Prostate gland (tissue), 2 donors: Measurements from ENCODE around the gene CANT1.

Experiments used
- CTCF ChIP-seq, 4 experiments: fragments of 200-600 bp in 2 of 4; fragments of 450-650 bp in 2 of 4; sonication (generic) in 2 of 4; IDR thresholded peaks; 1 replicate in 3 of 4; 2 replicates in 1 of 4; pipeline ENCODE4 v1.5.1; 2016 to 2019; ENCODE audit warnings: antibody characterized with exemption in 4 of 4, mild to moderate bottlenecking in 2 of 4, moderate library complexity in 2 of 4
- POLR2AphosphoS5 ChIP-seq: sonication (generic); formaldehyde crosslinking; IDR thresholded peaks from one replicate; pipeline ENCODE4 v1.6.1; 2017; ENCODE audit warnings: antibody characterized with exemption

DNA sequence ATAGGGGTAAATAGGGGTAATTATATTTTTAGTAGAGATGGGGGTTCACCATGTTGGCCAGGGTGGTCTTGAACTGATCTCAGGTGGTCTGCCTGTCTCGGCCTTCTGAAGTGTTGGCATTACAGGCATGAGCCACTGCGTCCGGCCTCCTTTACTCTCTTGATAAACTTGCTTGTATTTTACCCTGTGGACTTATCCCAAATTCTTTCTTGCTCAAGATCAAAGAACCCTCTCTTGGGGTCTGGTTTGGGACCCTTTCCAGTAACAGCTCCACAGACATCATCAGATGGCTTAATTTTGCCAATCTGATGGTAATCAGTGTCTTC lies 8.8 kb upstream of the CANT1 start:
- TF ChIP-seq CTCF (IDR thresholded peaks at IDR 0.05) (no peak), POLR2AphosphoS5 (no peak)
